HL-60 (cell line): Measurements from ENCODE around the gene KMT2A.

ENCODE experiments used
- DNase-seq, 2 experiments: peaks; one replicate each; pipeline ENCODE4 v3.0.0-alpha.2; 2010 to 2020; ENCODE audit warnings: low read depth in 1 of 2, low spot score in 1 of 2
- H3K27ac ChIP-seq: fragments of 250-450 bp; sonication (Bioruptor Pico); replicated peaks from 2 replicates; pipeline ENCODE4 v1.5.1; 2020; ENCODE audit warnings: mild to moderate bottlenecking, moderate library complexity
- H3K27me3 ChIP-seq: fragments of 250-450 bp; sonication (Bioruptor Pico); 2 replicates; pipeline ENCODE4 v1.5.1; 2021; ENCODE audit warnings: mild to moderate bottlenecking, moderate library complexity; ENCODE audit not compliant: insufficient read depth, poor library complexity, severe bottlenecking
- H3K4me3 ChIP-seq: replicated peaks from 2 replicates; pipeline ENCODE4 v1.5.1; 2011; ENCODE audit warnings: mild to moderate bottlenecking, control low read depth, low read length; ENCODE audit not compliant: insufficient read depth
- GABPA ChIP-seq: IDR thresholded peaks from 2 replicates; pipeline ENCODE4 v1.6.1; 2012; ENCODE audit warnings: low read depth
- POLR2AphosphoS5 ChIP-seq: IDR thresholded peaks from 2 replicates; pipeline ENCODE4 v1.6.1; 2012; ENCODE audit warnings: low read depth
- SPI1 ChIP-seq: IDR thresholded peaks from 2 replicates; pipeline ENCODE4 v1.6.1; 2012; ENCODE audit warnings: low read depth, mild to moderate bottlenecking, borderline replicate concordance
- TF ChIP-seq, protein P1 (sequence below): IDR thresholded peaks from one replicate; pipeline ENCODE4 v1.5.1; 2011; ENCODE audit warnings: low read length, control low read depth, inconsistent platforms; ENCODE audit not compliant: insufficient read depth
- TF ChIP-seq, protein P2 (sequence below): IDR thresholded peaks from 2 replicates; pipeline ENCODE4 v1.6.1; 2012; ENCODE audit warnings: low read depth; ENCODE audit not compliant: insufficient replicate concordance

KMT2A gene

DNA sequence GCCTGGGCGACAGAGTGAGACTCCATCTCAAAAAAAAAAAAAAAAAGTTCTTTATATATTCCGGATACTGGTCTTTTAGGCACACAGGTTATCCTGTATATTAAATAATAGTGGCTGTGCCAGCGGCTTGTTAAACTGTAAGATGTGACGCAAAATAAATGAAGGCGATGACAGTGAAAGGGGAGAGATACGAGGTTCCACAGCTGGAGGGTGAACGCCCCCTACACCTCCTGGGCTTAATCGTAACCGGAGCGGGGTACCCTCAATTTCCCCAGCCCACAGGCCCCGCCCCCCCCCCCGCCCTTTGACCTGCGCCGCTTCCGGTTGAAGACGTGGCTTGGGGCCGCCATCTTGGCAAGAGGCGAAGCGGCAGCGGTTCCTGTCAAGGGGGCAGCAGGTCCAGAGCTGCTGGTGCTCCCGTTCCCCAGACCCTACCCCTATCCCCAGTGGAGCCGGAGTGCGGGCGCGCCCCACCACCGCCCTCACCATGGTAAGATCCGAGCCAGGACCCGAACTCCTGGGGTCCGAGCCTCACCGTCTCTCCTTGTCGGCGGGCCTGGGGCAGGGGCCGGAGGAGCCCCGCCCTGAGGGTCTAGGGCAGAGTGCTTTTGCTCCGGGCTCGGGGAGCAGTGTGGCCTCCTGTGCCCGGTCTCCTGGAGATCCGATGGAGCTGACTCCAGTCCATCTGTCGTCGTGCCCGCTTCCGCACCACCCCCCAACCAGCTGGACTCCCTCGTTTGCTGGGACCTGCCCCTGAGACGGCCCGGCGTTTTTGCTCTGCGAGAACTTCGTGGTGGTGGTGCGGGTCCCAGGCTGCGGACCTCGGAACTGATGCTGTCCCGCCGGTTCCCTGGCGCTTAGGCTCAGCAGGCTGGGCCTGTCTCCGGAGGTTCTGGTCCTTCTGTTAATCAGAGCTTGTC, 136.0 kb downstream of the KMT2A start, which contains the start of gene ARCN1:
Gene ARCN1, plus strand, starts transcription at position 349 of the 920 bp plus-strand sequence. Its CDS starts 139 bp downstream, at position 488.
- TF ChIP-seq, protein P1, sequence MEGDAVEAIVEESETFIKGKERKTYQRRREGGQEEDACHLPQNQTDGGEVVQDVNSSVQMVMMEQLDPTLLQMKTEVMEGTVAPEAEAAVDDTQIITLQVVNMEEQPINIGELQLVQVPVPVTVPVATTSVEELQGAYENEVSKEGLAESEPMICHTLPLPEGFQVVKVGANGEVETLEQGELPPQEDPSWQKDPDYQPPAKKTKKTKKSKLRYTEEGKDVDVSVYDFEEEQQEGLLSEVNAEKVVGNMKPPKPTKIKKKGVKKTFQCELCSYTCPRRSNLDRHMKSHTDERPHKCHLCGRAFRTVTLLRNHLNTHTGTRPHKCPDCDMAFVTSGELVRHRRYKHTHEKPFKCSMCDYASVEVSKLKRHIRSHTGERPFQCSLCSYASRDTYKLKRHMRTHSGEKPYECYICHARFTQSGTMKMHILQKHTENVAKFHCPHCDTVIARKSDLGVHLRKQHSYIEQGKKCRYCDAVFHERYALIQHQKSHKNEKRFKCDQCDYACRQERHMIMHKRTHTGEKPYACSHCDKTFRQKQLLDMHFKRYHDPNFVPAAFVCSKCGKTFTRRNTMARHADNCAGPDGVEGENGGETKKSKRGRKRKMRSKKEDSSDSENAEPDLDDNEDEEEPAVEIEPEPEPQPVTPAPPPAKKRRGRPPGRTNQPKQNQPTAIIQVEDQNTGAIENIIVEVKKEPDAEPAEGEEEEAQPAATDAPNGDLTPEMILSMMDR, result no peak
- TF ChIP-seq SPI1 (no peak), POLR2AphosphoS5 (peak; percentile 84; the same call in 1 of the 2 replicates), GABPA (0 out of 2 replicates have a peak, but pooled peaks have one; percentile 17)
- TF ChIP-seq, protein P2, sequence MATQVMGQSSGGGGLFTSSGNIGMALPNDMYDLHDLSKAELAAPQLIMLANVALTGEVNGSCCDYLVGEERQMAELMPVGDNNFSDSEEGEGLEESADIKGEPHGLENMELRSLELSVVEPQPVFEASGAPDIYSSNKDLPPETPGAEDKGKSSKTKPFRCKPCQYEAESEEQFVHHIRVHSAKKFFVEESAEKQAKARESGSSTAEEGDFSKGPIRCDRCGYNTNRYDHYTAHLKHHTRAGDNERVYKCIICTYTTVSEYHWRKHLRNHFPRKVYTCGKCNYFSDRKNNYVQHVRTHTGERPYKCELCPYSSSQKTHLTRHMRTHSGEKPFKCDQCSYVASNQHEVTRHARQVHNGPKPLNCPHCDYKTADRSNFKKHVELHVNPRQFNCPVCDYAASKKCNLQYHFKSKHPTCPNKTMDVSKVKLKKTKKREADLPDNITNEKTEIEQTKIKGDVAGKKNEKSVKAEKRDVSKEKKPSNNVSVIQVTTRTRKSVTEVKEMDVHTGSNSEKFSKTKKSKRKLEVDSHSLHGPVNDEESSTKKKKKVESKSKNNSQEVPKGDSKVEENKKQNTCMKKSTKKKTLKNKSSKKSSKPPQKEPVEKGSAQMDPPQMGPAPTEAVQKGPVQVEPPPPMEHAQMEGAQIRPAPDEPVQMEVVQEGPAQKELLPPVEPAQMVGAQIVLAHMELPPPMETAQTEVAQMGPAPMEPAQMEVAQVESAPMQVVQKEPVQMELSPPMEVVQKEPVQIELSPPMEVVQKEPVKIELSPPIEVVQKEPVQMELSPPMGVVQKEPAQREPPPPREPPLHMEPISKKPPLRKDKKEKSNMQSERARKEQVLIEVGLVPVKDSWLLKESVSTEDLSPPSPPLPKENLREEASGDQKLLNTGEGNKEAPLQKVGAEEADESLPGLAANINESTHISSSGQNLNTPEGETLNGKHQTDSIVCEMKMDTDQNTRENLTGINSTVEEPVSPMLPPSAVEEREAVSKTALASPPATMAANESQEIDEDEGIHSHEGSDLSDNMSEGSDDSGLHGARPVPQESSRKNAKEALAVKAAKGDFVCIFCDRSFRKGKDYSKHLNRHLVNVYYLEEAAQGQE, result peak; percentile 27
- Histone ChIP-seq H3K27ac (peak within 1 kb of the TSS; percentile 95), H3K27me3 (no peaks in the 10 kb centered on the region), H3K4me3 (peak within 1 kb of the TSS; percentile 96)
- peak; percentile 69 to 76 for DNase-seq

DNA sequence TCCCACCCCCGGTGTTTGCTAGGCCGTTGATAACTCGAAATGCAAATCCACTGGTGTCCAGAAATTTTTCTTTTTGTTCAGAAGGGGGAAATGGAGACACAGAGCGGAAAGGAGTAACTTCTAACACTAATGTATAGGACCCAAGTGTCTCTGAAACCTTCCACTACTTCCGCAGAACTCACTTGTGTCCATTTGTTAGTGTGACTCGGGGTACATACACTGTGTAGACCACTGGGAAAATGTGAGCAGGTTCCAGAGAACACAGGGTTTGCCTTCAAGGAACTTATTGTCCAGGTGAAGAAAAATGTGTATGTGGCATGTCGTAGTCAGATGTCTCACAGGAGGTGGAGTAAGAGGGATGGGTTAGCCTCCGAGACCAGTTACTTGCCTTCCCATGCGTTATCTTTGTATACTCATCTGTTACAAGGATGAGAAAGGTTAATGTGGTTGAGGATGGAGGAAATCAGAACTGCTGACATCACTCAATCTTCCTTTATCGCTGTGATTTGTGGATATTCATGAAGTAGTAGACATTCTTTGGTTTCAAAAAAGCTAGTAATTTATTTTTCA, 136.8 kb downstream of the KMT2A start:
- DNase-seq, result peak; percentile 15 to 20
- TF ChIP-seq SPI1 (no peak), POLR2AphosphoS5 (no peak), GABPA (no peak)
- TF ChIP-seq, protein P2, result no peak
- TF ChIP-seq, protein P1, result no peak
- Histone ChIP-seq H3K4me3 (peak overlapping the region; percentile 96), H3K27ac (peak overlapping the region; percentile 95), H3K27me3 (no peaks in the 10 kb centered on the region)

DNA sequence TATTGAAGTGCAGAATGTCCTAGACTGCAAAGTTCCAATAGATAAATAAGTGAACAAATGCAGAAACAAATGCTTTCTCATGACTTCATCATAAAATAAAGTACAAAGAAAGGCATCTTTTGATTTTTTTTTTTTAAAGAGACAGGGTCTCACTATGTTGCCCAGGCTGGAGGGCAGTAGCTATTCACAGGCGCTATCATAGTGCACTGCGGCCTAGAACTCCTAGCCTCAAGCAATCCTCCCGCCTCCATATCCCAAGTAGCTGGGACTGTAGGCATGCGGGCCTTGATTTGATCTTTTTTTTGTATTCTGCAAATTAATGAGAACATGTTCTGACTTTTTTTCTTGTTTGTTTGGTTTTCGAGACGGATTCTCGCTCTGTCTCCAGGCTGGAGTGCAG, 138.3 kb downstream of the KMT2A start:
- Histone ChIP-seq H3K27me3 (no peaks in the 10 kb centered on the region), H3K4me3 (no peak overlapping the region), H3K27ac (no peak overlapping the region)
- TF ChIP-seq, protein P1, result no peak
- TF ChIP-seq POLR2AphosphoS5 (no peak), SPI1 (no peak), GABPA (no peak)
- TF ChIP-seq, protein P2, result no peak
- no peak for DNase-seq
